GM13976 (cell line): Measurements from ENCODE around the gene GAB2.
"Not testable (repeated sequence)": the region's sequence is repeated elsewhere in the genome, so short reads cannot be mapped to it uniquely, and the experiment has no call there.

Experiments used
- DNase-seq: peaks from one replicate; pipeline ENCODE4 v3.0.0; 2012; ENCODE audit warnings: low spot score
- CTCF ChIP-seq: IDR thresholded peaks from 2 replicates; pipeline ENCODE4 v1.5.1; 2012; ENCODE audit warnings: borderline replicate concordance, mild to moderate bottlenecking; ENCODE audit not compliant: insufficient read depth; ENCODE audit errors: extremely low read depth, missing control alignments, control extremely low read depth
- in situ Hi-C: fragments of 300-500 bp; cut with MboI; formaldehyde crosslinking; loops from one replicate; pipeline ENCODE4 v1.12.0; 2022; ENCODE audit warnings: low sequenced_read_pairs, mixed read lengths, inconsistent platforms; ENCODE audit not compliant: unreplicated experiment

Gene GAB2

GRCh38 chr11:78237293-78238046, 180.2 kb downstream of the GAB2 start:
- TF ChIP-seq CTCF, result no peak
- in situ Hi-C loops, result no loop called here
- DNase-seq, result no peak

- TF ChIP-seq CTCF, result no peak
- DNase-seq, result no peak
- in situ Hi-C loops, result no loop called here
These were observed 183.6 kb downstream of the GAB2 start for GRCh38 chr11:78234006-78234405.

- in situ Hi-C loops, DNase-seq: not testable (repeated sequence)
These were observed 184.6 kb downstream of the GAB2 start for GRCh38 chr11:78233046-78233445.

GRCh38 chr11:78231962-78232501, 185.6 kb downstream of the GAB2 start:
- in situ Hi-C loops, result no loop called here
- TF ChIP-seq CTCF, result no peak
- no peak for DNase-seq

- DNase-seq, result no peak
- no peak for TF ChIP-seq CTCF
- in situ Hi-C loops, result no loop called here
These were observed 187.3 kb downstream of the GAB2 start for GRCh38 chr11:78230161-78230877.

- in situ Hi-C loops, result loop anchor here (10.0 kb wide), 2 partner anchors 186 to 336 kb away; partner anchors contain the start of gene GAB2
- TF ChIP-seq CTCF, result no peak
- DNase-seq, result peak; percentile 13
These were observed 188.5 kb downstream of the GAB2 start for GRCh38 chr11:78229106-78229505.

- in situ Hi-C loops, result loop anchor here (10.0 kb wide), 2 partner anchors 186 to 336 kb away; partner anchors contain the start of gene GAB2
- DNase-seq, result peak; percentile 74
- TF ChIP-seq CTCF, result peak; percentile 51
These were observed 189.2 kb downstream of the GAB2 start for GRCh38 chr11:78228467-78228866.
